ENCODE results near the gene TMEM238L. TPM values are rescaled to one million over a fixed set of nuclear protein-coding genes. Genes with fewer than 3 reads are reported as not detected.

The TMEM238L gene
- total and polyA plus RNA-seq, 2 of the 8 experiments (the other 6 are each of a cell fraction or from before 2014, with no cell fraction given): not detected

GRCh38 chr17:10762037-10762436 is 41.9 kb downstream of the TMEM238L start (continued):
- TF ChIP-seq CHD7 (IDR thresholded peaks at IDR 0.05; ENCODE audit: insufficient replicate concordance, low read length) (no peak), POLR2AphosphoS5 (IDR thresholded peaks at IDR 0.05; ENCODE audit: low read depth, low read length) (no peak), CTBP2 (IDR thresholded peaks at IDR 0.05; ENCODE audit: borderline replicate concordance, insufficient read depth, insufficient read length, low read length) (no peak), SAP30 (IDR thresholded peaks at IDR 0.05; ENCODE audit: insufficient read depth, insufficient replicate concordance, low read length) (no peak), EGR1 (IDR thresholded peaks at IDR 0.05; ENCODE audit: borderline replicate concordance, low read depth, low read length) (no peak), RNF2 (IDR thresholded peaks at IDR 0.05; ENCODE audit: borderline replicate concordance, low read depth, low read length, missing control alignments, poor library complexity, severe bottlenecking) (no peak), TAF7 (optimal IDR thresholded peaks at IDR 0.05; ENCODE audit: borderline replicate concordance, low read depth, low read length) (no peak), MAFK (IDR thresholded peaks at IDR 0.05; ENCODE audit: low read depth, low read length) (no peak)
